NCI-H510A (cell line): Measurements from ENCODE around the gene CH25H.

Experiments
- DNase-seq: peaks from one replicate; lab custom pipeline; 2025; lab: John Stamatoyannopoulos, UW

CH25H gene

DNA sequence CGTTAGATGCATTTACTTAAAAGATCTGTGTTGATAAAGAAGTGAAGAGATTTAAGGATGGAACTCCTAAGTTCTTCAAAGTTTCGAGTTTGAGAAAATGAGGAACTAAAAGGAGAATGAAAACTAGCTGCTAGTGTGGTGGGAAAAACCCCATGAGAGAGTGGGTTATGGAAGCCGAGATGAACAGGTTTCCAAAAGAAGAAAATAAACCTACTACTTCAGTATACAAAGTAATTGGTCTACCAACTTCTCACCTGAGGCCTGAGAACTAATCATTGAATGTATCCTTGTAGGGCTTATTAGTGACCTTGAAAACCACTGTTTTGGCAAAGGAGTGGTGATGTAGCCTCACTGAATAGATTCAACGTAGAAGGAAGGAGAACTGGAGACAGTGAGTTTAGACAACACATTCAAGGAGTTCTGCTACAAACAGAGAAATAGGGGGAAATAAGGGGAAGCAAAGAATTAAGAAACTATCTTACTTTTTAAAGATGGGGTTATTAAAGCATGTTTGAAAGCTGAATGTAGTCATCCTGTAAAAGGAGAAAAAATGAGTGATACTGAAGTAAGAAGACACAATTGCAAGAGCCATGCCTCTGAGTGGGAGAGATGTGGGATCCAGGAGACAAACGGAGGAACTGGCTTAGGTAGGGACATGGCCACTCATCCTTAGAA, 50.8 kb downstream of the CH25H start:
- no peak for DNase-seq
